Nephron (organoid): ENCODE results near the gene JAKMIP1.

Experiments used
- H3K27ac Mint-ChIP-seq, 3 experiments: 2 replicates each; pipeline ENCODE4 v1.8.0; 2020; ENCODE audit warnings: mixed read lengths in 3 of 3, mild to moderate bottlenecking in 2 of 3, moderate library complexity in 1 of 3
- H3K27me3 Mint-ChIP-seq: 2 replicates; pipeline ENCODE4 v1.8.0; 2021; ENCODE audit warnings: low read depth, mild to moderate bottlenecking, moderate library complexity, mixed read lengths
- H3K36me3 Mint-ChIP-seq: 2 replicates; pipeline ENCODE4 v1.8.0; 2020; ENCODE audit warnings: low read depth, mixed read lengths
- H3K4me1 Mint-ChIP-seq: 2 replicates; pipeline ENCODE4 v1.8.0; 2020; ENCODE audit warnings: mixed read lengths
- H3K4me3 Mint-ChIP-seq, 3 experiments: 2 replicates each; pipeline ENCODE4 v1.8.0; 2020; ENCODE audit warnings: mild to moderate bottlenecking in 3 of 3, mixed read lengths in 3 of 3, moderate library complexity in 2 of 3
- H3K9me3 Mint-ChIP-seq: 2 replicates; pipeline ENCODE4 v1.8.0; 2020; ENCODE audit warnings: mixed read lengths
- TF ChIP-seq, protein P1 (sequence below), 3 experiments: fragments of 200-600 bp; sonication (generic); IDR thresholded peaks; one replicate each; pipeline ENCODE4 v1.5.0; 2021; ENCODE audit warnings: antibody characterized with exemption in 3 of 3; ENCODE audit not compliant: unreplicated experiment in 3 of 3

The JAKMIP1 gene

DNA sequence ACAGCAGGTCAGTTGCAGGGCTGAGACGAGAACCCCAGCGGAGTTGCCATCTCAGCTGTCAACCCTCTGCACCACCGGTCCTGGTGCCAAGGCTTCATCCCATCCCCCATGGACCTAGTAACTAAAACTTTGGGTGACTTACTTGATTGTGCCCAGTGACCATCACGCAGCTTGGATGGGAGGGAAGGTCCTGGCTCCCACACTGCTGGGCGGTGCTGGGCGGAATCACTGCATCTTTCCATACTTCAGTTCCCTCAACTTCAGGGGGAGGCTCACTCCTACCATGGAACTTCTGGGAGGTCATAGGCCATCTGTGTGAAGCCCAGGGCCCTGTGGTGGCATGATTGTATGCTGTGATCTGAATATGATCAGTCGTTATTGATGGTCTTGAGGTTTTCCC lies 26.2 kb upstream of the JAKMIP1 start:
- Mint-ChIP-seq H3K9me3 (peaks cover 2% of the 10 kb centered on the region), H3K4me3 (no peak overlapping the region), H3K27ac (no peak overlapping the region), H3K4me1 (peaks cover 1% of the 10 kb centered on the region), H3K27me3 (peaks cover 55% of the 10 kb centered on the region), H3K36me3 (no peaks in the 10 kb centered on the region)
- TF ChIP-seq, protein P1, sequence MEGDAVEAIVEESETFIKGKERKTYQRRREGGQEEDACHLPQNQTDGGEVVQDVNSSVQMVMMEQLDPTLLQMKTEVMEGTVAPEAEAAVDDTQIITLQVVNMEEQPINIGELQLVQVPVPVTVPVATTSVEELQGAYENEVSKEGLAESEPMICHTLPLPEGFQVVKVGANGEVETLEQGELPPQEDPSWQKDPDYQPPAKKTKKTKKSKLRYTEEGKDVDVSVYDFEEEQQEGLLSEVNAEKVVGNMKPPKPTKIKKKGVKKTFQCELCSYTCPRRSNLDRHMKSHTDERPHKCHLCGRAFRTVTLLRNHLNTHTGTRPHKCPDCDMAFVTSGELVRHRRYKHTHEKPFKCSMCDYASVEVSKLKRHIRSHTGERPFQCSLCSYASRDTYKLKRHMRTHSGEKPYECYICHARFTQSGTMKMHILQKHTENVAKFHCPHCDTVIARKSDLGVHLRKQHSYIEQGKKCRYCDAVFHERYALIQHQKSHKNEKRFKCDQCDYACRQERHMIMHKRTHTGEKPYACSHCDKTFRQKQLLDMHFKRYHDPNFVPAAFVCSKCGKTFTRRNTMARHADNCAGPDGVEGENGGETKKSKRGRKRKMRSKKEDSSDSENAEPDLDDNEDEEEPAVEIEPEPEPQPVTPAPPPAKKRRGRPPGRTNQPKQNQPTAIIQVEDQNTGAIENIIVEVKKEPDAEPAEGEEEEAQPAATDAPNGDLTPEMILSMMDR (IDR thresholded peaks at IDR 0.05; ENCODE audit: unreplicated experiment in 3 of 3) = no peak

DNA sequence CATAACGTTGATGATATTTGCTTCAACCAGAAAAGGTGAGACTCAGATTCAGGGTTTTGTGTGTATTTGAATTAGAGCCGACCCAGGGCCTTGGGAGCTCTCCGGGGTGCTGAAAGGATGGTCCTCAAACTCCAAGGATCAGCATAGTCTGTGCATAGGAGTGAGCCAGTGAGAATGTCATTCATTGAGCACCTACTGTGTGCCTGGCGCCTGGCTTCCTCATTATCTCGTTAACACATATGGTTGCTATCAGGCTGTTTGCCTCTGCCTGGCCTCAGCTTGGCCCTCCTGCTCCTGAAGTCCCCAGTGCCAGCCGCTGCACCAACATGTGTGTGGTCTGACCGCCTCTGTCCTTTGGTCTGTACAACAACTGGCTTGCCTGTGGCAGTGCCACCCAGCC lies 25.1 kb upstream of the JAKMIP1 start:
- peaks cover 66% of the 10 kb centered on the region for H3K27me3 Mint-ChIP-seq
- H3K36me3 Mint-ChIP-seq = no peaks in the 10 kb centered on the region
- H3K27ac Mint-ChIP-seq = no peak overlapping the region
- peak overlapping the region in 1 of 3 experiments; percentile 19 for H3K4me3 Mint-ChIP-seq
- H3K9me3 Mint-ChIP-seq = peaks cover 2% of the 10 kb centered on the region
- TF ChIP-seq, protein P1 (IDR thresholded peaks at IDR 0.05; ENCODE audit: unreplicated experiment in 3 of 3) = no peak
- peaks cover 5% of the 10 kb centered on the region for H3K4me1 Mint-ChIP-seq

DNA sequence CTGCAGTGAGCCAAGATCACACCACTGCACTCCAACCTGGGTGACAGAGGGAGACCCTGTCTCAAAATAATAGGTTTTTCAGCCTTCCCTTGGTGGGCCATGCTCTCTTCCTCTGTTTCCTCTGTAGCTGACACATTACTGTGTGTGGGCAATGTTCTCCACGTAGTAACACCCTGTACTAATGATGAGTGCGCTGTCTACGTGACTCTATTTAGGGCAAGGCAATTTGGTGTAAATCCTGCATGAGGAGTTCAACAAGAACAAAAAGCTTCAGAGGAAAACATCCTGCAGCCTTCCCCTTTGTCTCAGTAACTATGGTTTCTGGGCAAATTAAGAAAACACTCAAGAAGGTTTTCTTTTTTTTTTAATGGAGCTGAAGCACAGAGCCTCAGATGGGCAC lies 24.4 kb upstream of the JAKMIP1 start:
- Mint-ChIP-seq H3K36me3 (no peaks in the 10 kb centered on the region), H3K9me3 (peaks cover 2% of the 10 kb centered on the region), H3K27ac (no peak overlapping the region), H3K27me3 (peaks cover 71% of the 10 kb centered on the region), H3K4me1 (peaks cover 5% of the 10 kb centered on the region), H3K4me3 (no peak overlapping the region)
- TF ChIP-seq, protein P1 (IDR thresholded peaks at IDR 0.05; ENCODE audit: unreplicated experiment in 3 of 3) = no peak

DNA sequence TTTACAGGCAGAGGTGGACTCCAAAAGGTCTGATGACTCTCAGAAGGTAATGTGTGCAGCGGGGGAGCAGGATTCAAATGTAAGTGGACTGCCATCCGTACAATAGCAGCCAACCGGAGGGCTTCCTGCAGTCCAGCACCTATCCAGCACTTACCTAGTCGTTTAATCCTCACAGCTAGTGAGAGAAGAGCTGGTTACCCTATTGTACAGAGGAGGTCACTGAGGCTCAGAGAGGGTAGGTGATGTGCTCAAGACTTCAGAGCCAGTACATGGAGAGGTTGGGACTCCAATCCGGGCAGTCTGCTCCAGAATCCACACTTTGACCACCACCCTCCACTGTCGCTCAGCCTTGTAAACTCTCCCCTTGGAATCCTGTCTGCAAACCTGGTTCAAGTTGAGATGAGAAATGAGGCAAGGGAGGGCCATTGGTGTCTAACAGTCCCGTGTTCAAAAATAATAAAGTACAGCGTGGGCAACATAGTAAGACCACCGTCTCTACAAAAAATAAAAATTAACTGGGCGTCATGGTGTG lies 22.5 kb upstream of the JAKMIP1 start:
- Mint-ChIP-seq H3K27ac (no peak overlapping the region), H3K4me3 (peak overlapping the region; percentile 21 to 24 (median 22)), H3K27me3 (peaks cover 78% of the 10 kb centered on the region), H3K9me3 (peaks cover 2% of the 10 kb centered on the region), H3K4me1 (peaks cover 5% of the 10 kb centered on the region), H3K36me3 (no peaks in the 10 kb centered on the region)
- TF ChIP-seq, protein P1 (IDR thresholded peaks at IDR 0.05; ENCODE audit: unreplicated experiment in 3 of 3) = no peak

DNA sequence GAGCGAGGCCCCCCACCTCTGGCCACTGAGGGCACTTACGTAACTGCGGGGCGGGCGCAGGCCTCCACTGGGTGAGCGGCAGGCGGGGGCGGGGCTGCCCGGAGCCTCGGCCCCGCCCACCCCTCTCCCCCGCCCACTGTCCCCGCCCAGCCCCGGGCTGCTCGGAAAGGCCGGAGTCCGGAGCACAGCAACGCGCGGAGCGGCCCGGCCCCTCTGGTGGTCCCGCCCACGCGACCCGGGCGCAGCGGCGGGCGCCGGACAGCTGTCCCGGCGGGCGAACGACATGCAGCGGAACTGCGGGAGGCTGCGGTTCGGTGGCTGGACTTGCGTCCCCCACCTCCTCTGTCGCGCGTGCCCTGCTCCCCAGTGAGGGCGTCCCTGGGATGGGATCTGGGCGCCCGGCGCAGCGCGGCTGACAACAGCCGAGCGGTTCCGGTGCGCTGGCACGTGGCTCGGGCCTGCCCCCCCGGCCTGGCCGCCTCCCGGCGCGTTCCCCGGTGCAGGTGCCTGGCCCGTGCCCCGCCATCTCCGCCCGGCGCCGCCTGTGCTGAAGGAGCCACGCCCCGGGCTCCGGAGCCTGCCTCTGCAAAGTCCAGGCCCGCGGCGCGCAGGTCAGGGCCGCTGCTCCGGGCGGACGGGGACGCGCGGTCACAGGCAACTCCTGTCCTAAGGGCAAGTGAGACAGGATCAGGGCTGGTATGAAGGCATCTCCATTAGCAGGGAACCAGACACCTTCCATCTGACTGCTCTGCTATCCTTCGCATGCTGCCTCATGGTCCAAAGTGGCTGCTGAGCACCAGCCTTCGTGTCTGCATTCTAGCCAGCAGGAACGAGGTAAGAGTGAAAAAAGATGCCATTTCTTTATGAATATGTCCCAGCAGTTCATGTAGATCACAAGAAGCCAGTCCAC lies 21.8 kb upstream of the JAKMIP1 start:
- TF ChIP-seq, protein P1 (IDR thresholded peaks at IDR 0.05; ENCODE audit: unreplicated experiment in 3 of 3) = no peak
- Mint-ChIP-seq H3K36me3 (no peaks in the 10 kb centered on the region), H3K27me3 (peaks cover 81% of the 10 kb centered on the region), H3K27ac (no peak overlapping the region), H3K4me1 (peaks cover 5% of the 10 kb centered on the region), H3K4me3 (peak overlapping the region; percentile 71 to 79 (median 78)), H3K9me3 (peaks cover 2% of the 10 kb centered on the region)
